HEK293 (cell line): ENCODE measurements around the gene SH3GL2.

Source experiments
- BCL11A ChIP-seq: fragments of 450-650 bp; formaldehyde crosslinking; IDR thresholded peaks from 2 replicates; pipeline ENCODE4 v1.5.1; 2016; ENCODE audit warnings: low read depth, missing biosample characterization, missing genetic modification characterization
- ZNF146 ChIP-seq: fragments of 450-650 bp; formaldehyde crosslinking; IDR thresholded peaks from 2 replicates; pipeline ENCODE4 v1.5.1; 2016; ENCODE audit warnings: missing biosample characterization, missing genetic modification characterization
- ZNF239 ChIP-seq: fragments of 450-650 bp; formaldehyde crosslinking; IDR thresholded peaks from 2 replicates; pipeline ENCODE4 v1.5.1; 2016; ENCODE audit warnings: missing biosample characterization, missing genetic modification characterization
- ZNF24 ChIP-seq: fragments of 450-650 bp; formaldehyde crosslinking; IDR thresholded peaks from 2 replicates; pipeline ENCODE4 v1.5.1; 2016; ENCODE audit warnings: missing biosample characterization, missing genetic modification characterization
- TF ChIP-seq, protein P1 (sequence below): fragments of 450-650 bp; formaldehyde crosslinking; IDR thresholded peaks from 2 replicates; pipeline ENCODE4 v1.5.1; 2016; ENCODE audit warnings: missing biosample characterization, missing genetic modification characterization
- TF ChIP-seq, protein P2 (sequence below): fragments of 450-650 bp; formaldehyde crosslinking; IDR thresholded peaks from 2 replicates; pipeline ENCODE4 v1.5.1; 2016; ENCODE audit warnings: missing biosample characterization, missing genetic modification characterization

DNA sequence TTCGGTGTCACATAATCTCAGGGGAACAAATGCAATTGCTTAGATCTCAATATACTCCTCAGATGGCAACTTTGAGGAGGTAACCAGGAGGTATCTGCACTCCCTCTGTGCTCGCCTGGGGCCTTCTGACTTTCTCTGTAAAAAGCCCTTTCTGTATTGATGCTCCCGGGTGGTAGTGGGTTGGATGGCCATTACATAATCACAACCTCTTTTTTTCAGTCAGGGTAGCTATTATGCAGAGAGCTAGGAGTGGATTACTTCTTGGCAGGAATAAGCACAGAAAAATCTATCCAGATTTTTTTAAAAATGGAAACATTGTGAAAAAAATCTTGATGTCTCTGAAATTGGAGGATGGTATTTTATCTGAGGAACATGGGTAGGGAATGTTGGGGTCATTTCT, 116.6 kb downstream of the SH3GL2 start:
- TF ChIP-seq BCL11A (tag by site-specific recombination) (no peak), ZNF239 (tag by site-specific recombination) (no peak), ZNF146 (tag by site-specific recombination) (no peak), ZNF24 (tag by site-specific recombination) (no peak)
- TF ChIP-seq, protein P1, sequence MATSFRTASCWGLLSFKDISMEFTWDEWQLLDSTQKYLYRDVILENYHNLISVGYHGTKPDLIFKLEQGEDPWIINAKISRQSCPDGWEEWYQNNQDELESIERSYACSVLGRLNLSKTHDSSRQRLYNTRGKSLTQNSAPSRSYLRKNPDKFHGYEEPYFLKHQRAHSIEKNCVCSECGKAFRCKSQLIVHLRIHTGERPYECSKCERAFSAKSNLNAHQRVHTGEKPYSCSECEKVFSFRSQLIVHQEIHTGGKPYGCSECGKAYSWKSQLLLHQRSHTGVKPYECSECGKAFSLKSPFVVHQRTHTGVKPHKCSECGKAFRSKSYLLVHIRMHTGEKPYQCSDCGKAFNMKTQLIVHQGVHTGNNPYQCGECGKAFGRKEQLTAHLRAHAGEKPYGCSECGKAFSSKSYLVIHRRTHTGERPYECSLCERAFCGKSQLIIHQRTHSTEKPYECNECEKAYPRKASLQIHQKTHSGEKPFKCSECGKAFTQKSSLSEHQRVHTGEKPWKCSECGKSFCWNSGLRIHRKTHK (tag by site-specific recombination): no peak
- TF ChIP-seq, protein P2, sequence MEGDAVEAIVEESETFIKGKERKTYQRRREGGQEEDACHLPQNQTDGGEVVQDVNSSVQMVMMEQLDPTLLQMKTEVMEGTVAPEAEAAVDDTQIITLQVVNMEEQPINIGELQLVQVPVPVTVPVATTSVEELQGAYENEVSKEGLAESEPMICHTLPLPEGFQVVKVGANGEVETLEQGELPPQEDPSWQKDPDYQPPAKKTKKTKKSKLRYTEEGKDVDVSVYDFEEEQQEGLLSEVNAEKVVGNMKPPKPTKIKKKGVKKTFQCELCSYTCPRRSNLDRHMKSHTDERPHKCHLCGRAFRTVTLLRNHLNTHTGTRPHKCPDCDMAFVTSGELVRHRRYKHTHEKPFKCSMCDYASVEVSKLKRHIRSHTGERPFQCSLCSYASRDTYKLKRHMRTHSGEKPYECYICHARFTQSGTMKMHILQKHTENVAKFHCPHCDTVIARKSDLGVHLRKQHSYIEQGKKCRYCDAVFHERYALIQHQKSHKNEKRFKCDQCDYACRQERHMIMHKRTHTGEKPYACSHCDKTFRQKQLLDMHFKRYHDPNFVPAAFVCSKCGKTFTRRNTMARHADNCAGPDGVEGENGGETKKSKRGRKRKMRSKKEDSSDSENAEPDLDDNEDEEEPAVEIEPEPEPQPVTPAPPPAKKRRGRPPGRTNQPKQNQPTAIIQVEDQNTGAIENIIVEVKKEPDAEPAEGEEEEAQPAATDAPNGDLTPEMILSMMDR (tag by site-specific recombination): no peak
